Endothelial cell of umbilical vein (primary cell): ENCODE data around the gene RFX1. TPM values are rescaled to one million over a fixed set of nuclear protein-coding genes. Genes with fewer than 3 reads are reported as not detected.

Experiments used
- BruUV-seq: library from RNA; stranded (reverse); fragments of 400-500 nt; replicated peaks from 2 replicates; lab custom pipeline; 2021; lab: Mats Ljungman, UMichigan
- CTCF ChIA-PET: fragments of 300-600, 350-600 bp; sonication (Branson Sonifier 250); formaldehyde crosslinking; loops from one replicate; lab custom pipeline; 2021; ENCODE audit warnings: antibody characterized with exemption, inconsistent platforms; lab: Charles Lee
- POLR2A ChIA-PET: fragments of 300-600, 350-600 bp; sonication (Branson Sonifier 250); formaldehyde crosslinking; loops from one replicate; lab custom pipeline; 2021; ENCODE audit warnings: antibody characterized with exemption, inconsistent platforms; lab: Charles Lee
- DNase-seq: peaks from one replicate; pipeline ENCODE4 v3.0.0-alpha.2; 2011; ENCODE audit warnings: low read depth, low spot score
- FAIRE-seq: peaks from 2 replicates; lab custom pipeline; 2011; peaks lifted over from hg19 to GRCh38; lab: Jason Lieb, UNC
- H2AFZ ChIP-seq: 2 replicates; pipeline ENCODE4 v1.6.0; 2012; ENCODE audit warnings: low read depth, low read length, control low read depth, inconsistent platforms
- H3K27ac ChIP-seq: 2 replicates; pipeline ENCODE4 v1.5.1; 2011; ENCODE audit warnings: low read depth, mild to moderate bottlenecking, control low read depth, low read length, moderate library complexity; ENCODE audit not compliant: insufficient read depth
- H3K27me3 ChIP-seq, 2 experiments: 2 replicates each; pipeline versions ENCODE4 v1.6.0 to v1.6.1; 2011; ENCODE audit warnings: low read length in 2 of 2, mixed read lengths in 1 of 2; ENCODE audit not compliant: control insufficient read depth in 2 of 2, insufficient read depth in 2 of 2
- H3K36me3 ChIP-seq, 2 experiments: 2 replicates in 1 of 2; 3 replicates in 1 of 2; pipeline ENCODE4 v1.5.1; 2011; ENCODE audit warnings: low read length in 2 of 2, mild to moderate bottlenecking in 1 of 2, moderate library complexity in 1 of 2; ENCODE audit not compliant: control insufficient read depth in 2 of 2, insufficient read depth in 2 of 2; ENCODE audit errors: extremely low read depth in 1 of 2
- H3K4me1 ChIP-seq: 3 replicates; pipeline ENCODE4 v1.5.1; 2011; ENCODE audit warnings: mild to moderate bottlenecking, low read length; ENCODE audit not compliant: control insufficient read depth, insufficient read depth; ENCODE audit errors: extremely low read depth
- H3K4me2 ChIP-seq: 2 replicates; pipeline ENCODE4 v1.6.1; 2011; ENCODE audit warnings: low read length, control low read depth, mixed read lengths; ENCODE audit not compliant: insufficient read depth
- H3K4me3 ChIP-seq, 3 experiments: fragments of 200-600 bp in 1 of 3; sonication (generic), shearing (Covaris generic) in 1 of 3; replicated peaks in 1 of 3; 2 replicates each; pipeline ENCODE4 v1.5.1; 2011 to 2016; ENCODE audit warnings: control low read depth in 3 of 3, low read length in 3 of 3, mild to moderate bottlenecking in 2 of 3, inconsistent platforms in 1 of 3, low read depth in 1 of 3, moderate library complexity in 1 of 3; ENCODE audit not compliant: insufficient read depth in 1 of 3
- H3K79me2 ChIP-seq: 2 replicates; pipeline ENCODE4 v1.6.0; 2012; ENCODE audit warnings: low read length, inconsistent platforms; ENCODE audit not compliant: control insufficient read depth, insufficient read depth
- H3K9ac ChIP-seq: replicated peaks from 2 replicates; pipeline ENCODE3; 2011; ENCODE audit warnings: low read length, control low read depth; ENCODE audit not compliant: insufficient read depth; ENCODE audit errors: extremely low read depth
- H3K9me1 ChIP-seq: replicated peaks from 3 replicates; pipeline ENCODE4 v1.6.0; 2011; ENCODE audit warnings: mild to moderate bottlenecking, low read length; ENCODE audit not compliant: control insufficient read depth, insufficient read depth; ENCODE audit errors: extremely low read depth
- H3K9me3 ChIP-seq: replicated peaks from 2 replicates; pipeline ENCODE4 v1.5.1; 2012; ENCODE audit warnings: low read length, inconsistent platforms; ENCODE audit not compliant: control insufficient read depth, insufficient read depth
- H4K20me1 ChIP-seq: replicated peaks from 2 replicates; pipeline ENCODE3; 2011; ENCODE audit warnings: mild to moderate bottlenecking, low read length; ENCODE audit not compliant: control insufficient read depth, insufficient read depth; ENCODE audit errors: extremely low read depth
- EZH2 ChIP-seq: IDR thresholded peaks from 2 replicates; pipeline ENCODE4 v1.6.1; 2012; ENCODE audit warnings: borderline replicate concordance, low read depth, mild to moderate bottlenecking, moderate library complexity, low read length, inconsistent platforms; ENCODE audit not compliant: severe bottlenecking
- FOS ChIP-seq: IDR thresholded peaks from 2 replicates; pipeline ENCODE4 v1.6.1; 2011; ENCODE audit warnings: mild to moderate bottlenecking, low read length, moderate library complexity, borderline replicate concordance; ENCODE audit not compliant: insufficient read depth
- GATA2 ChIP-seq: IDR thresholded peaks from 2 replicates; pipeline ENCODE4 v1.7.0; 2011; ENCODE audit warnings: low read depth, mild to moderate bottlenecking, moderate library complexity, mixed read lengths, low read length; ENCODE audit not compliant: insufficient read length, insufficient read depth
- JUN ChIP-seq: IDR thresholded peaks from 2 replicates; pipeline ENCODE4 v1.6.1; 2011; ENCODE audit warnings: borderline replicate concordance, low read depth; ENCODE audit not compliant: insufficient read length, insufficient read depth
- MYC ChIP-seq: IDR thresholded peaks from one replicate; pipeline ENCODE4 v1.6.1; 2011; ENCODE audit warnings: mild to moderate bottlenecking, low read depth, low read length
- POLR2A ChIP-seq: IDR thresholded peaks from 2 replicates; pipeline ENCODE4 v1.6.1; 2012; ENCODE audit warnings: low read depth, mild to moderate bottlenecking, control low read depth, low read length
- POLR2AphosphoS5 ChIP-seq: IDR thresholded peaks from 2 replicates; pipeline ENCODE4 v1.6.1; 2012; ENCODE audit warnings: low read depth, mild to moderate bottlenecking, control low read depth, low read length, moderate library complexity; ENCODE audit not compliant: insufficient read depth
- dilution Hi-C: fragments of 300-500 bp; cut with MboI; formaldehyde crosslinking; loops from one replicate; pipeline ENCODE4 v1.15.0; 2019; ENCODE audit warnings: low sequenced_read_pairs; ENCODE audit not compliant: extremely low pct_ligation_motif_present
- intact Hi-C: fragments of 100-400 bp; cut with micrococcal nuclease; formaldehyde crosslinking; loops from one replicate; pipeline ENCODE4 v1.10.0; 2022
- polyA plus RNA-seq, 4 experiments: library from polyadenylated mRNA; depleted of rRNA in 3 of 4; stranded (reverse) in 3 of 4; unstranded in 1 of 4; fragments of >200 nt; gene quantifications; 2 replicates each; pipeline versions ENCODE4 v1.2.1 to v1.2.3, GENCODE V29; 2011 to 2012; ENCODE audit warnings: missing spikeins in 1 of 4
- total RNA-seq: library from RNA; stranded (reverse); gene quantifications from 2 replicates; pipeline ENCODE4 v1.2.3, GENCODE V29; 2021
- TF ChIP-seq, protein P1 (sequence below): IDR thresholded peaks from 2 replicates; pipeline ENCODE4 v1.6.1; 2011; ENCODE audit not compliant: insufficient read depth, insufficient read length
- TF ChIP-seq, protein P2 (sequence below), 2 donors: IDR thresholded peaks; 1 replicate in 1 of 2; 2 replicates in 1 of 2; pipeline ENCODE4 v1.5.1; 2011; ENCODE audit warnings: low read length in 2 of 2, mild to moderate bottlenecking in 2 of 2, moderate library complexity in 2 of 2, control low read depth in 1 of 2, inconsistent platforms in 1 of 2, low read depth in 1 of 2; ENCODE audit not compliant: insufficient read depth in 1 of 2; ENCODE audit errors: extremely low read depth in 1 of 2

RFX1 gene
- total and polyA plus RNA-seq, 2 donors (not counting 3 experiments of a cell fraction or from before 2014, with no cell fraction given), result 2.3 to 14.7 TPM

DNA sequence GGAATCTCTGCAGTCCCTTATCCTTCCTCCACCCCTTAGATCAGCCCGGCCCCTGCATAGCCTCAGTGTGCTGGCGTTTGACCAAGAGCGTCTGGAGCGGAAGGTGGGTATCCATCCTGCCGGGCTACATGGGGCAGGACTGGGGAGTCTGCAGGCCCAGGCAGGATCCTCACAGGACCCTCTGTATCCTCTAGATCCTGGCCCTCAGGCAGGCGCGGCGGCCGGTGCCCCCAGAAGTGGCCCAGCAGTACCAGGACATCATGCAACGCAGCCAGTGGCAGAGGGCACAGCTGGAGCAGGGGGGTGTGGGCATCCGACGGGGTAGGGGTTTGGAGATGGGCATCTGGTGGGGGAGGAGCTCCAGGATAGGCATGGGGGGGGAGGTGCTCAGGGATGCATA, 76.8 kb downstream of the RFX1 start:
- ChIA-PET POLR2A (no interaction called here), CTCF (no interaction called here)
- FAIRE-seq (no peak), DNase-seq (no peak)
- Histone ChIP-seq H3K4me1 (no peaks in the 10 kb centered on the region), H3K27me3 (no peaks in the 10 kb centered on the region), H4K20me1 (no peaks in the 10 kb centered on the region), H2AFZ (no peak overlapping the region), H3K9ac (no peak overlapping the region), H3K9me1 (no peaks in the 10 kb centered on the region), H3K27ac (no peak overlapping the region), H3K36me3 (peaks cover 0 to 6% of the 10 kb centered on the region in 2 experiments), H3K4me3 (no peak overlapping the region), H3K9me3 (no peaks in the 10 kb centered on the region), H3K79me2 (no peaks in the 10 kb centered on the region), H3K4me2 (no peak overlapping the region)
- TF ChIP-seq JUN (no peak), EZH2 (no peak), POLR2A (no peak), POLR2AphosphoS5 (no peak), MYC (no peak), FOS (no peak), GATA2 (no peak)
- TF ChIP-seq, protein P1, sequence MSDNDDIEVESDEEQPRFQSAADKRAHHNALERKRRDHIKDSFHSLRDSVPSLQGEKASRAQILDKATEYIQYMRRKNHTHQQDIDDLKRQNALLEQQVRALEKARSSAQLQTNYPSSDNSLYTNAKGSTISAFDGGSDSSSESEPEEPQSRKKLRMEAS, result no peak
- TF ChIP-seq, protein P2, sequence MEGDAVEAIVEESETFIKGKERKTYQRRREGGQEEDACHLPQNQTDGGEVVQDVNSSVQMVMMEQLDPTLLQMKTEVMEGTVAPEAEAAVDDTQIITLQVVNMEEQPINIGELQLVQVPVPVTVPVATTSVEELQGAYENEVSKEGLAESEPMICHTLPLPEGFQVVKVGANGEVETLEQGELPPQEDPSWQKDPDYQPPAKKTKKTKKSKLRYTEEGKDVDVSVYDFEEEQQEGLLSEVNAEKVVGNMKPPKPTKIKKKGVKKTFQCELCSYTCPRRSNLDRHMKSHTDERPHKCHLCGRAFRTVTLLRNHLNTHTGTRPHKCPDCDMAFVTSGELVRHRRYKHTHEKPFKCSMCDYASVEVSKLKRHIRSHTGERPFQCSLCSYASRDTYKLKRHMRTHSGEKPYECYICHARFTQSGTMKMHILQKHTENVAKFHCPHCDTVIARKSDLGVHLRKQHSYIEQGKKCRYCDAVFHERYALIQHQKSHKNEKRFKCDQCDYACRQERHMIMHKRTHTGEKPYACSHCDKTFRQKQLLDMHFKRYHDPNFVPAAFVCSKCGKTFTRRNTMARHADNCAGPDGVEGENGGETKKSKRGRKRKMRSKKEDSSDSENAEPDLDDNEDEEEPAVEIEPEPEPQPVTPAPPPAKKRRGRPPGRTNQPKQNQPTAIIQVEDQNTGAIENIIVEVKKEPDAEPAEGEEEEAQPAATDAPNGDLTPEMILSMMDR (IDR thresholded peaks at IDR 0.05; ENCODE audit: extremely low read depth in 1 of 2, insufficient read depth in 1 of 2, low read depth in 1 of 2, low read length in 2 of 2), result no peak
- dilution Hi-C loops, result no loop called here
- intact Hi-C loops, result no loop called here
- no TSS peak for BruUV-seq
